Body of pancreas (tissue), 4 donors: ENCODE data around the gene TAF11L11. TPM values are rescaled to one million over a fixed set of nuclear protein-coding genes. Genes with fewer than 3 reads are reported as not detected.
"Not testable (repeated sequence)": the region's sequence is repeated elsewhere in the genome, so short reads cannot be mapped to it uniquely, and the experiment has no call there.

Source experiments
- ATAC-seq: fragments of 150-250 bp; one replicate; pipeline ENCODE4 v1.9.1; 2016
- DNase-seq, 4 donors: peaks; one replicate each; pipeline ENCODE4 v3.0.0-alpha.2; 2019
- H3K27ac ChIP-seq, 4 donors: fragments of 200-600 bp; sonication (generic); 1 replicate in 3 of 4; 2 replicates in 1 of 4; pipeline versions ENCODE4 v1.5.1 to v1.6.1; 2016 to 2019; ENCODE audit warnings: mild to moderate bottlenecking in 1 of 4, mixed read lengths in 1 of 4, moderate library complexity in 1 of 4
- H3K27me3 ChIP-seq, 2 donors: fragments of 200-600 bp; sonication (generic); one replicate each; pipeline ENCODE4 v1.6.0; 2016; ENCODE audit warnings: mild to moderate bottlenecking in 1 of 2
- H3K36me3 ChIP-seq, 2 donors: fragments of 200-600 bp; sonication (generic); replicated peaks in 1 of 2; 2 replicates each; pipeline ENCODE4 v1.5.1; 2016; ENCODE audit warnings: low read depth in 2 of 2; ENCODE audit not compliant: insufficient read depth in 1 of 2
- H3K4me1 ChIP-seq: fragments of 200-600 bp; sonication (generic); one replicate; pipeline ENCODE4 v1.6.0; 2016
- H3K4me3 ChIP-seq, 2 donors: fragments of 200-600 bp; sonication (generic); 1 replicate in 1 of 2; 2 replicates in 1 of 2; pipeline ENCODE4 v1.5.1; 2016 to 2019
- H3K9me3 ChIP-seq, 3 donors: fragments of 200-600 bp; sonication (generic); 1 replicate in 2 of 3; 2 replicates in 1 of 3; pipeline ENCODE4 v1.5.1; 2016
- POLR2A ChIP-seq, 3 donors: fragments of 450-650 bp; IDR thresholded peaks; one replicate each; pipeline ENCODE4 v1.6.1; 2016; ENCODE audit warnings: antibody characterized with exemption in 3 of 3, mild to moderate bottlenecking in 2 of 3
- WGBS, 2 donors: methylation state at CpG; one replicate each; pipeline ENCODE4 v1.1.5; 2017; 5-methylcytosine and 5-hydroxymethylcytosine counted together
- intact Hi-C: fragments of 100-400 bp; cut with DNase I; formaldehyde crosslinking; loops from one replicate; pipeline ENCODE4 v1.15.1; 2023
- total RNA-seq, 2 donors: library from RNA; depleted of rRNA; stranded (reverse); fragments of >200 nt; gene quantifications; one replicate each; pipeline ENCODE4 v1.1.0, GENCODE V29; 2016
- TF ChIP-seq, protein P1 (sequence below), 7 experiments: fragments of 450-650 bp in 4 of 7; fragments of 200-600 bp in 3 of 7; sonication (generic) in 3 of 7; IDR thresholded peaks; one replicate each; pipeline ENCODE4 v1.5.1; 2016 to 2019; ENCODE audit warnings: antibody characterized with exemption in 7 of 7

The TAF11L11 gene
- not detected for total RNA-seq

DNA sequence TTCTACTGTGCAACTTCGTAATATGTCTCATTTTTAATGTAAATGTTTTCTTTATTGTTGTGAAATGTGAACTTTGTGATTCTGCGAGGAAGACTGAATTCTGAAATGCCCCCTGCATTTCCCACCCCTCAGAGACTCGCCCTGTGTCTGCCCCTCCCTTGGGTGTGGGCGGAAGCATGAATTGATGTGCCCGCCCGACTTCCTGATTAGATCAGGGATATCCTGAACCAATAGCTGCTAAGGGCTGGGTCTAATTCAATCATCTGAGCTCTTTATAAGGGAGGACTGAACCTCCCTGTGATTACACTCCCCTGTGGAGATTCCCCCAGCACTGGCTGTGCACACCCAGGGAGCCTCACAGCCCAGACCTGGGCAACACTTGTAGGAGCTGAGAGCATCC, at the start of gene TAF11L11:
TAF11L11 (plus strand) TSS at position 304 of the 400 bp plus-strand sequence.
- intact Hi-C loops, ATAC-seq, H3K27ac ChIP-seq, DNase-seq, H3K36me3 ChIP-seq, H3K4me1 ChIP-seq, H3K27me3 ChIP-seq, H3K9me3 ChIP-seq, H3K4me3 ChIP-seq: not testable (repeated sequence)
- WGBS, 2 donors = 44 to 54% methylated on average over 6 of the region's 6 CpGs

DNA sequence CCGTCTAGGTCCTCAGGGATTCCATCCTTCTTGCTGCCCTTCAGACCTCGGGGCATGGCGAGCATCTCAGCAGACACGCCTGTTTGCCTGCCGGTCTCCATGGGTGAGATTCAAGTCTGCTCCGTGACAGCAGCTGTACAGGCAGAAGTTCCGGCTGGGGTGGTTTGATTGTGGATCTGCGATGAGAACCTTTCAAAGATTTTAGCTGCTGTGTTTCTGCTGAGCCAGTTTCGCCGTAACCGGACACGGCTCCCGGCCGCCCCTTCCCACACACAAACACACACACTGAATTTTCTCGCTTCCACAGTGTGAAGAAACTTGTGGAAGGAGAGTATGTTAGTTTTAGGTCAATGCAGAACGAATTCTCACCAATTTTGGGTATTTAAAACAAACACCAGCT, 18.3 kb upstream of the TAF11L11 start, which contains the start of gene TAF11L7:
TAF11L7 (minus strand) TSS at position 101 of the 400 bp plus-strand sequence.
- ATAC-seq, intact Hi-C loops, H3K4me1 ChIP-seq, H3K4me3 ChIP-seq, H3K9me3 ChIP-seq, H3K27me3 ChIP-seq, DNase-seq, H3K27ac ChIP-seq, H3K36me3 ChIP-seq: not testable (repeated sequence)
- no CpG with 5 or more reads among the region's 16 CpGs for WGBS, 2 donors

DNA sequence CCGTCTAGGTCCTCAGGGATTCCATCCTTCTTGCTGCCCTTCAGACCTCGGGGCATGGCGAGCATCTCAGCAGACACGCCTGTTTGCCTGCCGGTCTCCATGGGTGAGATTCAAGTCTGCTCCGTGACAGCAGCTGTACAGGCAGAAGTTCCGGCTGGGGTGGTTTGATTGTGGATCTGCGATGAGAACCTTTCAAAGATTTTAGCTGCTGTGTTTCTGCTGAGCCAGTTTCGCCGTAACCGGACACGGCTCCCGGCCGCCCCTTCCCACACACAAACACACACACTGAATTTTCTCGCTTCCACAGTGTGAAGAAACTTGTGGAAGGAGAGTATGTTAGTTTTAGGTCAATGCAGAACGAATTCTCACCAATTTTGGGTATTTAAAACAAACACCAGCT, 13.1 kb upstream of the TAF11L11 start, which contains the start of gene TAF11L8:
TAF11L8 (minus strand) TSS at position 101 of the 400 bp plus-strand sequence.
- H3K9me3 ChIP-seq, ATAC-seq, H3K27ac ChIP-seq, intact Hi-C loops, DNase-seq, H3K4me1 ChIP-seq, H3K4me3 ChIP-seq, H3K36me3 ChIP-seq, H3K27me3 ChIP-seq: not testable (repeated sequence)
- no CpG with 5 or more reads among the region's 16 CpGs for WGBS, 2 donors

DNA sequence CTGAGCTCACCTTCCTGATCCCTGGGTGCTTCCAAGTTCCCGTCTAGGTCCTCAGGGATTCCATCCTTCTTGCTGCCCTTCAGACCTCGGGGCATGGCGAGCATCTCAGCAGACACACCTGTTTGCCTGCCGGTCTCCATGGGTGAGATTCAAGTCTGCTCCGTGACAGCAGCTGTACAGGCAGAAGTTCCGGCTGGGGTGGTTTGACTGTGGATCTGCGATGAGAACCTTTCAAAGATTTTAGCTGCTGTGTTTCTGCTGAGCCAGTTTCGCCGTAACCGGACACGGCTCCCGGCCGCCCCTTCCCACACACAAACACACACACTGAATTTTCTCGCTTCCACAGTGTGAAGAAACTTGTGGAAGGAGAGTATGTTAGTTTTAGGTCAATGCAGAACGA, 9.7 kb upstream of the TAF11L11 start, which contains the start of gene TAF11L9:
TAF11L9 (minus strand) TSS at position 140 of the 400 bp plus-strand sequence.
- H3K36me3 ChIP-seq, H3K27ac ChIP-seq, H3K9me3 ChIP-seq, DNase-seq, H3K4me1 ChIP-seq, ATAC-seq, H3K27me3 ChIP-seq, intact Hi-C loops, H3K4me3 ChIP-seq: not testable (repeated sequence)
- 76 to 85% methylated on average over 11 to 13 of the region's 15 CpGs for WGBS, 2 donors

DNA sequence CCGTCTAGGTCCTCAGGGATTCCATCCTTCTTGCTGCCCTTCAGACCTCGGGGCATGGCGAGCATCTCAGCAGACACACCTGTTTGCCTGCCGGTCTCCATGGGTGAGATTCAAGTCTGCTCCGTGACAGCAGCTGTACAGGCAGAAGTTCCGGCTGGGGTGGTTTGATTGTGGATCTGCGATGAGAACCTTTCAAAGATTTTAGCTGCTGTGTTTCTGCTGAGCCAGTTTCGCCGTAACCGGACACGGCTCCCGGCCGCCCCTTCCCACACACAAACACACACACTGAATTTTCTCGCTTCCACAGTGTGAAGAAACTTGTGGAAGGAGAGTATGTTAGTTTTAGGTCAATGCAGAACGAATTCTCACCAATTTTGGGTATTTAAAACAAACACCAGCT, 6.3 kb upstream of the TAF11L11 start, which contains the start of gene TAF11L10:
TAF11L10 (minus strand) TSS at position 101 of the 400 bp plus-strand sequence.
- H3K27ac ChIP-seq, DNase-seq, H3K4me1 ChIP-seq, intact Hi-C loops, ATAC-seq, H3K9me3 ChIP-seq, H3K36me3 ChIP-seq, H3K4me3 ChIP-seq, H3K27me3 ChIP-seq: not testable (repeated sequence)
- WGBS, 2 donors = no CpG with 5 or more reads among the region's 15 CpGs

DNA sequence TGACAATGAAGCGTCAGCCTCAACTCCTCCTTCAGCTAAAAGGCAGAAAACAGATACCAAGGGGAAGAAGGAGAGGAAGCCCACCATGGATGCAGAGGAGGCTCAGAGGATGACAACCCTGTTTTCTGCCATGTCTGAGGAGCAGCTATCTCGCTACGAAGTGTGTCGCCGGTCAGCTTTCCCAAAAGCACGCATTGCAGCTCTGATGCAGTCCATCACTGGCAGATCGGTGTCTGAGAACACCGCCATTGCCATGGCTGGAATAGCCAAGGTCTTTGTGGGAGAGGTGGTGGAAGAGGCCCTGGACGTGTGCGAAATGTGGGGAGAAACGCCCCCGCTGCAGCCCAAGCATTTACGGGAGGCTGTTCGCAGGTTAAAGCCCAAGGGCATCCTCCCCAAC, 968 bp downstream of the TAF11L11 start:
- intact Hi-C loops = no loop called here
- H3K27me3 ChIP-seq = no peaks in the 10 kb centered on the region
- no peak for TF ChIP-seq POLR2A (IDR thresholded peaks at IDR 0.05)
- TF ChIP-seq, protein P1, sequence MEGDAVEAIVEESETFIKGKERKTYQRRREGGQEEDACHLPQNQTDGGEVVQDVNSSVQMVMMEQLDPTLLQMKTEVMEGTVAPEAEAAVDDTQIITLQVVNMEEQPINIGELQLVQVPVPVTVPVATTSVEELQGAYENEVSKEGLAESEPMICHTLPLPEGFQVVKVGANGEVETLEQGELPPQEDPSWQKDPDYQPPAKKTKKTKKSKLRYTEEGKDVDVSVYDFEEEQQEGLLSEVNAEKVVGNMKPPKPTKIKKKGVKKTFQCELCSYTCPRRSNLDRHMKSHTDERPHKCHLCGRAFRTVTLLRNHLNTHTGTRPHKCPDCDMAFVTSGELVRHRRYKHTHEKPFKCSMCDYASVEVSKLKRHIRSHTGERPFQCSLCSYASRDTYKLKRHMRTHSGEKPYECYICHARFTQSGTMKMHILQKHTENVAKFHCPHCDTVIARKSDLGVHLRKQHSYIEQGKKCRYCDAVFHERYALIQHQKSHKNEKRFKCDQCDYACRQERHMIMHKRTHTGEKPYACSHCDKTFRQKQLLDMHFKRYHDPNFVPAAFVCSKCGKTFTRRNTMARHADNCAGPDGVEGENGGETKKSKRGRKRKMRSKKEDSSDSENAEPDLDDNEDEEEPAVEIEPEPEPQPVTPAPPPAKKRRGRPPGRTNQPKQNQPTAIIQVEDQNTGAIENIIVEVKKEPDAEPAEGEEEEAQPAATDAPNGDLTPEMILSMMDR (IDR thresholded peaks at IDR 0.05) = no peak
- H3K4me3 ChIP-seq = no peak overlapping the region
- H3K36me3 ChIP-seq = no peaks in the 10 kb centered on the region
- WGBS, 2 donors = 73 to 86% methylated on average over 14 of the region's 14 CpGs
- H3K9me3 ChIP-seq = no peaks in the 10 kb centered on the region
- H3K4me1 ChIP-seq = no peaks in the 10 kb centered on the region
- DNase-seq (no peak), ATAC-seq (no peak)
- H3K27ac ChIP-seq = no peak overlapping the region

DNA sequence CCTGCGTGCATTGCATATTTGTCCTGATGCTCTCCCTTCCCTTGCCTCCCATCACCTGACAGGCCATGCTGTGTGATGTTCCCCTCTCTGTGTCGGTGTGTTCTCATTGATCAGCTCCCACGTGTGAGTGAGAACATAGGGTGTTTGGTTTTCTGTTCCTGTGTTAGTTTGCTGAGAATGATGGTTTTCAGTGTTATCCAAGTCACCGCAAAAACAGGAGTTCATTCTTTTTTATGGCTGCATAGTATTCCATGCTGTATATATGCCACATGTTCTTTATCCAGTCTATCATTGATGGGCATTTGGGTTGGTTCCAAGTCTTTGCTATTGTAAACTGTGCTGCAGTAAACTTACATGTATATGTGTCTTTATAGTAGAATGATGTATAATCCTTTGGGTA, 3.5 kb downstream of the TAF11L11 start:
- WGBS, 2 donors = 54 to 74% methylated on average over 4 of the region's 4 CpGs
- H3K4me3 ChIP-seq, intact Hi-C loops, H3K9me3 ChIP-seq, H3K27me3 ChIP-seq, H3K4me1 ChIP-seq, ATAC-seq, H3K36me3 ChIP-seq, H3K27ac ChIP-seq, DNase-seq: not testable (repeated sequence)

DNA sequence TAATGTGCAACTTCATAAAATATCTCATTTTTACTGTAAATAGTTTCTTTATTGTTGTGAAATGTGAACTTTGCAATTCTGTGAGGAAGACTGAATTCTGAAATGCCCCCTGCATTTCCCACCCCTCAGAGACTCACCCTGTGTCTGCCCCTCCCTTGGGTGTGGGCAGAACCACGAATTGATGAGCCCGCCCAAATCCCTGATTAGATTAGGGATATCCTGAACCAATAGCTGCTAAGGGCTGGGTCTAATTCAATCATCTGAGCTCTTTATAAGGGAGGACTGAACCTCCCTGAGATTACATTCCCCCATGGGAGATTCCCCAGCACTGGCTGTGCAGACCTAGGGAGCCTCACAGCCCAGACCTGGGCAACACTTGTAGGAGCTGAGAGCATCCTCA, 6.1 kb downstream of the TAF11L11 start, which contains the start of gene TAF11L12:
TAF11L12 (plus strand) TSS at position 301 of the 400 bp plus-strand sequence.
- H3K36me3 ChIP-seq, H3K4me1 ChIP-seq, intact Hi-C loops, H3K27ac ChIP-seq, H3K27me3 ChIP-seq, DNase-seq, H3K9me3 ChIP-seq, ATAC-seq, H3K4me3 ChIP-seq: not testable (repeated sequence)
- 49 to 59% methylated on average over 2 of the region's 2 CpGs for WGBS, 2 donors
